Colonic mucosa (tissue), 4 donors: ENCODE results near the gene NBR1. TPM values are rescaled to one million over a fixed set of nuclear protein-coding genes. Genes with fewer than 3 reads are reported as not detected.

ENCODE experiments used
- DNase-seq: peaks from one replicate; pipeline ENCODE4 v3.0.0-alpha.2; 2020
- H3K27ac ChIP-seq: fragments of 200-600 bp; one replicate; pipeline ENCODE4 v1.8.0; 2021
- H3K27me3 ChIP-seq: fragments of 200-600 bp; one replicate; pipeline ENCODE4 v1.8.0; 2021
- H3K36me3 ChIP-seq: fragments of 200-600 bp; one replicate; pipeline ENCODE4 v1.8.0; 2021
- H3K4me1 ChIP-seq: fragments of 200-600 bp; one replicate; pipeline ENCODE4 v1.8.0; 2021; ENCODE audit warnings: mild to moderate bottlenecking
- H3K4me3 ChIP-seq: fragments of 200-600 bp; one replicate; pipeline ENCODE4 v1.8.0; 2021
- H3K9ac ChIP-seq, 2 donors: one replicate each; pipeline ENCODE4 v1.7.0; 2013; ENCODE audit warnings: control low read depth in 2 of 2, low read depth in 2 of 2, low read length in 2 of 2
- H3K9me3 ChIP-seq: fragments of 200-600 bp; one replicate; pipeline ENCODE4 v1.8.0; 2021
- CTCF ChIP-seq: fragments of 200-600 bp; IDR thresholded peaks from one replicate; pipeline ENCODE4 v1.8.0; 2022; ENCODE audit warnings: antibody characterized with exemption, mild to moderate bottlenecking
- intact Hi-C: fragments of 100-400 bp; cut with DNase I; formaldehyde crosslinking; loops from one replicate; pipeline ENCODE4 v1.14.1; 2022
- total RNA-seq, 2 donors: library from RNA; stranded (reverse); fragmentation: NEBNext Ultra II Directional in 1 of 2; extraction: Animal tissue kit (Norgen Biotek cat#: 25700) in 1 of 2; gene quantifications; one replicate each; pipeline ENCODE4 v1.2.1, GENCODE V29; 2021
- donor health status: healthy.
- donor health status: DM: no; HTN: no; CAD: no.
- donor health status: DM: no; HTN: no; CAD: no.

The NBR1 gene
- total RNA-seq, 2 donors from 2014 or later: 92.8 to 159 TPM

GRCh38 chr17:43211480-43212402, 40.7 kb downstream of the NBR1 start, which contains the start of gene TMEM106A:
Gene TMEM106A (plus strand): TSS chr17:43211875. CDS start chr17:43213042, 1,167 bp downstream.
- intact Hi-C loops: no loop called here
- Histone ChIP-seq H3K9me3 (no peaks in the 10 kb centered on the region), H3K27ac (peak within 1 kb of the TSS; percentile 93), H3K4me1 (peaks cover 11% of the 10 kb centered on the region), H3K4me3 (peak within 1 kb of the TSS; percentile 61), H3K9ac (peak within 1 kb of the TSS; percentile 91), H3K27me3 (no peaks in the 10 kb centered on the region), H3K36me3 (no peaks in the 10 kb centered on the region)
- peak; percentile 17 for TF ChIP-seq CTCF
- peak; percentile 87 for DNase-seq

- H3K27ac ChIP-seq: peak overlapping the region; percentile 93
- H3K27me3 ChIP-seq: no peaks in the 10 kb centered on the region
- H3K9ac ChIP-seq: peak overlapping the region; percentile 91
- peak; percentile 40 for DNase-seq
- H3K36me3 ChIP-seq: no peaks in the 10 kb centered on the region
- no peak for TF ChIP-seq CTCF
- intact Hi-C loops: no loop called here
- peak overlapping the region; percentile 61 for H3K4me3 ChIP-seq
- peaks cover 11% of the 10 kb centered on the region for H3K4me1 ChIP-seq
- no peaks in the 10 kb centered on the region for H3K9me3 ChIP-seq
Observed at GRCh38 chr17:43212641-43213490, 41.9 kb downstream of the NBR1 start.

- no peak overlapping the region for H3K27ac ChIP-seq
- intact Hi-C loops: no loop called here
- no peaks in the 10 kb centered on the region for H3K27me3 ChIP-seq
- TF ChIP-seq CTCF: no peak
- peak; percentile 24 for DNase-seq
- peaks cover 11% of the 10 kb centered on the region for H3K4me1 ChIP-seq
- H3K9me3 ChIP-seq: no peaks in the 10 kb centered on the region
- no peaks in the 10 kb centered on the region for H3K36me3 ChIP-seq
- H3K9ac ChIP-seq: peak overlapping the region; percentile 9 to 12
- H3K4me3 ChIP-seq: no peak overlapping the region
Observed at GRCh38 chr17:43213545-43213944, 42.5 kb downstream of the NBR1 start.

GRCh38 chr17:43215341-43215740, 44.3 kb downstream of the NBR1 start:
- Histone ChIP-seq H3K36me3 (no peaks in the 10 kb centered on the region), H3K4me1 (peaks cover 8% of the 10 kb centered on the region), H3K9me3 (no peaks in the 10 kb centered on the region), H3K4me3 (no peak overlapping the region), H3K27ac (no peak overlapping the region), H3K27me3 (no peaks in the 10 kb centered on the region), H3K9ac (no peak overlapping the region)
- no peak for TF ChIP-seq CTCF
- DNase-seq: no peak
- intact Hi-C loops: no loop called here

GRCh38 chr17:43216369-43216761, 45.4 kb downstream of the NBR1 start:
- H3K4me3 ChIP-seq: no peak overlapping the region
- H3K9me3 ChIP-seq: no peaks in the 10 kb centered on the region
- H3K9ac ChIP-seq: no peak overlapping the region
- intact Hi-C loops: no loop called here
- H3K27me3 ChIP-seq: no peaks in the 10 kb centered on the region
- no peak for DNase-seq
- H3K36me3 ChIP-seq: no peaks in the 10 kb centered on the region
- H3K4me1 ChIP-seq: no peaks in the 10 kb centered on the region
- no peak for TF ChIP-seq CTCF
- no peak overlapping the region for H3K27ac ChIP-seq
